ENCODE results near the gene HIRIP3.

DNA sequence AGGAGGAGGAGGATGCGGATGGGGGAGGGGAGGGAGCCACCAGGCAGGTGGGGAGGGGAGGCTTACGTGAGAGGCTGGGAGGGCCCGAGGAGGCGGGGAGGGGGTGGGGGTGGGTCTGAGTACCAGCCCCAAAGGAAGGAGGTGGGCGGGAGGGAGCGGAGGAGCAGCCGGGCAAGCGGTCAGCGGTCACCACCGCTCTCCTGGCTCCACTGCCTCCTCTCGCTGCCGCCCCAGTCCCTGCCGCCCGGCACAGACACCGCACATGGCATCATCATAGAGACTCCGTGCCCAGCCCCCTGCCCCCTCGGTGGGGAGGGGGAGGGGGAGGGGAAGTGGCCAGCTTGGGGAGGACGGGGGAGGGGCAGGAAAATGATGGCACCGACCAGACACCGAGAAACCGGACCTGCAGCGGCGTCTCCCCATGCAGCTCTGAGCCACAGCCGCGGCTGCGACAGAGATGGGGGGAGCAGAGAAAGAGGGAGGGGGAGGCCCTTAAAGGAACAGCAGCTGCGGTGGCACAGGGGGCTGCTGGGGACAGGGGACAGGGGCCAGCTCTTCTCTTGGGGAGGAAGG, 35.5 kb upstream of the HIRIP3 start, which contains the start of gene TLCD3B:
- no peak for TF ChIP-seq EP300 (IDR thresholded peaks at IDR 0.05; ENCODE audit: borderline replicate concordance in 1 of 2, low read depth in 2 of 2, low read length in 2 of 2)
- no peak for TF ChIP-seq FOSL1 (IDR thresholded peaks at IDR 0.05; ENCODE audit: insufficient read depth, low read depth, low read length)
- TF ChIP-seq, protein P1, sequence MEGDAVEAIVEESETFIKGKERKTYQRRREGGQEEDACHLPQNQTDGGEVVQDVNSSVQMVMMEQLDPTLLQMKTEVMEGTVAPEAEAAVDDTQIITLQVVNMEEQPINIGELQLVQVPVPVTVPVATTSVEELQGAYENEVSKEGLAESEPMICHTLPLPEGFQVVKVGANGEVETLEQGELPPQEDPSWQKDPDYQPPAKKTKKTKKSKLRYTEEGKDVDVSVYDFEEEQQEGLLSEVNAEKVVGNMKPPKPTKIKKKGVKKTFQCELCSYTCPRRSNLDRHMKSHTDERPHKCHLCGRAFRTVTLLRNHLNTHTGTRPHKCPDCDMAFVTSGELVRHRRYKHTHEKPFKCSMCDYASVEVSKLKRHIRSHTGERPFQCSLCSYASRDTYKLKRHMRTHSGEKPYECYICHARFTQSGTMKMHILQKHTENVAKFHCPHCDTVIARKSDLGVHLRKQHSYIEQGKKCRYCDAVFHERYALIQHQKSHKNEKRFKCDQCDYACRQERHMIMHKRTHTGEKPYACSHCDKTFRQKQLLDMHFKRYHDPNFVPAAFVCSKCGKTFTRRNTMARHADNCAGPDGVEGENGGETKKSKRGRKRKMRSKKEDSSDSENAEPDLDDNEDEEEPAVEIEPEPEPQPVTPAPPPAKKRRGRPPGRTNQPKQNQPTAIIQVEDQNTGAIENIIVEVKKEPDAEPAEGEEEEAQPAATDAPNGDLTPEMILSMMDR (IDR thresholded peaks at IDR 0.05; ENCODE audit: control extremely low read depth in 1 of 3, insufficient read depth in 1 of 3, low read depth in 1 of 3, low read length in 3 of 3), result no peak
- no peak for TF ChIP-seq POLR2AphosphoS5 (IDR thresholded peaks at IDR 0.05; ENCODE audit: low read depth, low read length)
- TF ChIP-seq EGR1 (IDR thresholded peaks at IDR 0.05; ENCODE audit: borderline replicate concordance, low read depth, low read length), result no peak
- no peak for TF ChIP-seq BACH1 (IDR thresholded peaks at IDR 0.05; ENCODE audit: low read length)
- TF ChIP-seq, protein P2, sequence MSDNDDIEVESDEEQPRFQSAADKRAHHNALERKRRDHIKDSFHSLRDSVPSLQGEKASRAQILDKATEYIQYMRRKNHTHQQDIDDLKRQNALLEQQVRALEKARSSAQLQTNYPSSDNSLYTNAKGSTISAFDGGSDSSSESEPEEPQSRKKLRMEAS (IDR thresholded peaks at IDR 0.05), result no peak; the same call in 1 of the 2 replicates
- no peak for TF ChIP-seq HDAC2 (IDR thresholded peaks at IDR 0.05; ENCODE audit: borderline replicate concordance in 1 of 2, low read depth in 2 of 2, low read length in 2 of 2)
- no peak for TF ChIP-seq KDM5A (IDR thresholded peaks at IDR 0.05; ENCODE audit: low read length)
